Bone marrow (tissue), 2 donors: ENCODE measurements around the gene KLK7.

Source experiments
- DNase-seq, 2 donors: peaks; one replicate each; lab custom pipeline; 2025; lab: John Stamatoyannopoulos, UW

The KLK7 gene

DNA sequence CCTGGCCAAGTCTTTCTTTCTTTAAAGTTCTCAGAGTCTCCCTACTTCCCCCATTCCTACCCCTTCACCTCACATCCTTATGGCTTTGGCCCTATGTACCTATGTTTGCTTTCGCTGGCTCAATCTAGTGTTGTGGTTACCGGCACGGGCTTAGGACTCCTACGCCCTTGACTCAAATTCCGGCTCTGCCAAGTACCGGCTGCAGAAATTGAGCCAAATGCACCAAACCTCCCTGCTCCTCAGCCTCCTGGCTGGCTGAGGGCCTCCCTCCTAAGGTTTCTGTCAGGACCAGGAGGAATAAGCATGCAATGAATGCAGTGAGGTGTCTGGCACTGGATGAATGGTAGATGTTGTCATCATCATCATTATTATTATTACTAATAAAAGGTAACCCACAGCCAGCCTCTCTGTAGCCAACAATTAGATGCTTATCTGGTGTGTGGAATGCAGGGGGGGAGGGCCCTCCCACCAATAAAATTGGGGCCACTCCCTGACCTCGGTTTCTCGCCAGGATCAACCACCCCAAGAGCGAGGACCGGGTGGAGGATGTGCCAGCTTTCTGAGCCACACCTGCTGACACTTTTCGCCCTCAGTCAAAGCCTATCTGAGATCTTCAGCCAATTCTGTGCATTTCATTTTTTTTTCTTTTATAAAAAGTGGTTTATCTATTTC is 51.6 kb downstream of the KLK7 start:
- no peak for DNase-seq

DNA sequence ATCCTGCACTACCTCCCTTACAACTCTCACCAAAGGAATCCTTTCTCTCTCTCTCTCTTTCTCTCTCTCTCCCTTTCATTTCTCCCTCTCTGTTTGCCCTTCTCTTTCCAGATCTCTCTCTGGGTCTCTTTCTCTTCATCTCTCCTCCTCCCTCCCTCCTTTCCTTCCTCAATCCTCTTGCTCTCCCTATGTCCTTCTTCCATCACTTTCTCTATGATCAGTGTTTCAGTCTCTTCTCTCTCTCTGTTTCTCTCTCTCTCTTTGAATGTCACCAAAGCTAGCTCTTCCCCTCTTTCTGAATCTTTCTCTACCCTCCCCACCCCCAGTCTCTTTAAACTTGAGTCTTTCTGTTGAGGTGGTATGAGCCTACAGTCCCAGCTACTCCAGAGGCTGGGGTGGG is 52.7 kb downstream of the KLK7 start:
- no peak for DNase-seq

DNA sequence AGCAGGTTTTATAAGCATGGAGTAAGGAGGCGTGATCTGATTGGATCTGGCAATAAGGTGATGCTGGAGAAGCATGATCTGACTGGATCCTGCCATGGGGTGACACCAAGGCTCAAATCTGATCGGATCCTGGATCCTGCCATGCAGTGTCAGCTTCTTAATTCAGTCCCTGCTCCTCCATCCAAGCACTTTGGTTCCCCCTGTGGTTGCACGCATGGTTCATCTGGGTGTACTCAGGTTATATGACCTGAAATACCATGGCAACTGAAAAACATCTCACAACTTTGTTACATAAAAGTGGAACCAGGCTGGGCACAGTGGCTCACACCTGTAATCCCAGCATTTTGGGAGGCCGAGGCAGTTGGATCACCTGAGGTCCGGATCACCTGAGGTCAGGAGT is 54.9 kb downstream of the KLK7 start:
- DNase-seq: no peak
